IPS-18a (cell line): Measurements from ENCODE around the gene UGT2B15.
"Not testable (repeated sequence)": the region's sequence is repeated elsewhere in the genome, so short reads cannot be mapped to it uniquely, and the experiment has no call there.

Experiments used
- H3K27ac ChIP-seq: one replicate; pipeline ENCODE4 v1.5.1; 2013; ENCODE audit warnings: low read length
- H3K27me3 ChIP-seq: one replicate; pipeline ENCODE4 v1.6.1; 2013; ENCODE audit warnings: mild to moderate bottlenecking, low read length; ENCODE audit not compliant: control insufficient read depth, insufficient read depth
- H3K36me3 ChIP-seq: one replicate; pipeline ENCODE4 v1.6.1; 2013; ENCODE audit warnings: low read depth, low read length; ENCODE audit not compliant: control insufficient read depth
- H3K4me1 ChIP-seq: one replicate; pipeline ENCODE4 v1.6.1; 2013; ENCODE audit warnings: low read depth, low read length; ENCODE audit not compliant: control insufficient read depth
- H3K4me3 ChIP-seq: one replicate; pipeline ENCODE4 v1.5.1; 2013; ENCODE audit warnings: low read length
- H3K9ac ChIP-seq: one replicate; pipeline ENCODE4 v1.6.1; 2013; ENCODE audit warnings: mild to moderate bottlenecking, low read length, moderate library complexity
- H3K9me3 ChIP-seq: one replicate; pipeline ENCODE4 v1.6.1; 2013; ENCODE audit warnings: low read depth, low read length; ENCODE audit not compliant: control insufficient read depth

The UGT2B15 gene

DNA sequence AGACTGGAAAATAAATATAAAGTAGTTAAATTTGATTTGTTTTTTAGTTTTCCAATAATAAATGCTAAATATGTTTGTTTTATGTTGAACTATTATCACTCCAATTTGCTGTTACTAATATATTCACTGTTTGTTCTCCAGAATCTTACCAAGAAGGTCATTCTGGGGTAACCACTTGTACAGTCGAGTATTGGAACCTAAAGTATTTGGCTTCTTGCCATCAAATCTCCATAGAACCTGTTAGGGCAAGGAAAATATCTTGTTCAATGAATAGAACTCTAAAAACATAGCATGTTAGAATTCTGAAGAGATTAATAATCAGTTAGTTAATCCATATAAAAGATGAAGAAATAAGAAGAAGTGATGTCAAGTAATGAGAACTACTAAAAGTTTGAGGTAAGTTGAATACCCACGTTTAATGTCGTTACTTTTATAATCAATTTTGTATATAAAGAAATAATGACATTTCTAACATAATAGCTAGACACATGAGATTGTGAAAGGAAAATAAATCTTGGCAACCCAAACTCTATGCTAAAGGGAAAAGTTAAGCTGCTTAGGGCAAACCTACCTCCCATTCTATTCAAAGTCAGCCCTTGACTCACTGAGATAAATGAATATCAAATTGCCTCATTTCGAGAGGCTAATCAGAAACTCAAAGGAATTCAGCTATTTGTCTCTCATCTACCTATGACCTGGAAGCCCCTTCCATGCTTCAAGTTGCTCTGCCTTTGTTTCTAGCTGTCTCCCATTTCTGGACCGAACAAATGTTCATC lies 15.3 kb downstream of the UGT2B15 start:
- H3K4me1 ChIP-seq: no peaks in the 10 kb centered on the region
- no peak overlapping the region for H3K9ac ChIP-seq
- no peaks in the 10 kb centered on the region for H3K27me3 ChIP-seq
- H3K4me3 ChIP-seq: no peak overlapping the region
- no peaks in the 10 kb centered on the region for H3K9me3 ChIP-seq
- no peaks in the 10 kb centered on the region for H3K36me3 ChIP-seq
- H3K27ac ChIP-seq: no peak overlapping the region

DNA sequence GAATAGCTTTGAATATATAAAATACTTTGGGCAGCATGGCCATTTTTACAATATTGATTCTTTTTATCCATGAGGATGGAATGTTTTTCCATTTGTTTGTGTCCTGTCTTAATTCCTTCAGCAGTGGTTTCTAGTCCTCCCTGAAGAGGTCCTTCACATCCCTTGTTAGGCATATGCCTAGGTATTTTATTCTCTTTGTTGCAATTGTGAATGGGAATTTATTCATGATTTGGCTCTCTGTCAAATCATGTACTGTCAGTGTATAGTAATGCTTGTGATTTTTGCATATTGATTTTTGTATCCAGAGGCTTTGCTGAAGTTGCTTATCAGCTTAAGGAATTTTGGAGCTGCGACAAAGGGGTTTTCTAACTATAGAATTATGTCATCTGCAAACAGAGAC lies 18.5 kb downstream of the UGT2B15 start:
- no peaks in the 10 kb centered on the region for H3K9me3 ChIP-seq
- no peak overlapping the region for H3K4me3 ChIP-seq

DNA sequence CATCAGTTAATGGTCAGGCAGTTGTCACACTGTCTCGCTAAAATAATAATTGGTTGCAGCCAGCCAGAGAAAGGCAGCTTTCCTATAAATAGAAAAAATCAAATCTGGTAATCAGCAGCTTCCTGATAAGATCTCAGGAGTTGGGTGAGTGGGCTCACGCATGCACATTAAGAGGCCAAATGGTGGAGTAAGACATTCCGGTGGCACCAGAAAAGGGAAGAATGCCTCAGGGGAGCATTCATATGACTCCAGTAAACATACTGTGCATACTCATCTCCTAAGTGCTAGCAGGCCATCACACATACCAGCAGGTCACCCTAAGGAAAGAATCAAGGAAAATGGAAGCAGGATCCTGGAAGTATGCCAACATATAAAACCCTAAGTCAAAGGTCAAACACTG lies 40.1 kb downstream of the UGT2B15 start:
- Histone ChIP-seq H3K4me3 (no peak overlapping the region), H3K36me3 (no peaks in the 10 kb centered on the region), H3K9ac (no peak overlapping the region), H3K4me1 (no peaks in the 10 kb centered on the region), H3K27ac (no peak overlapping the region), H3K9me3 (no peaks in the 10 kb centered on the region), H3K27me3 (no peaks in the 10 kb centered on the region)

More for the DNA sequence above, 18.5 kb downstream of the UGT2B15 start:
- Histone ChIP-seq H3K36me3 (no peaks in the 10 kb centered on the region), H3K4me1 (no peaks in the 10 kb centered on the region), H3K27ac (no peak overlapping the region), H3K27me3 (no peaks in the 10 kb centered on the region), H3K9ac (no peak overlapping the region)

DNA sequence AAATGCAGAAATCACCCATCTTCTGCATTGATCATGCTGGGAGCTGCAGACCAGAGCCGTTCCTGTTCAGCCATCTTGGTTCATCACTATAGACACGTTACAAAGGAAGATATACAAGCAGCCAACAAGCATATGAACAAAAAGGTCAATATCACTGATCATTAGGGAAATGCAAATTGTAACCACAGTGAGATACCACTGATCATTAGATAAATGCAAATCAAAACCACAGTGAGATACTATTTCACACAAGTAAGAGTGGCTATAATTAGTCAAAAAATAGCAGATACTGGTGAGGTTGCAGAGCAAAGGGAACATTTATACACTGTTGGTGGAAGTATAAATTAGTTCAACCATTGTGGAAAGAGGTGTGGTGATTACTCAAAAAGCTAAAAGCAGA lies 47.7 kb downstream of the UGT2B15 start:
- not testable (repeated sequence) for H3K9ac ChIP-seq, H3K27ac ChIP-seq, H3K36me3 ChIP-seq, H3K9me3 ChIP-seq, H3K4me3 ChIP-seq, H3K4me1 ChIP-seq, H3K27me3 ChIP-seq

DNA sequence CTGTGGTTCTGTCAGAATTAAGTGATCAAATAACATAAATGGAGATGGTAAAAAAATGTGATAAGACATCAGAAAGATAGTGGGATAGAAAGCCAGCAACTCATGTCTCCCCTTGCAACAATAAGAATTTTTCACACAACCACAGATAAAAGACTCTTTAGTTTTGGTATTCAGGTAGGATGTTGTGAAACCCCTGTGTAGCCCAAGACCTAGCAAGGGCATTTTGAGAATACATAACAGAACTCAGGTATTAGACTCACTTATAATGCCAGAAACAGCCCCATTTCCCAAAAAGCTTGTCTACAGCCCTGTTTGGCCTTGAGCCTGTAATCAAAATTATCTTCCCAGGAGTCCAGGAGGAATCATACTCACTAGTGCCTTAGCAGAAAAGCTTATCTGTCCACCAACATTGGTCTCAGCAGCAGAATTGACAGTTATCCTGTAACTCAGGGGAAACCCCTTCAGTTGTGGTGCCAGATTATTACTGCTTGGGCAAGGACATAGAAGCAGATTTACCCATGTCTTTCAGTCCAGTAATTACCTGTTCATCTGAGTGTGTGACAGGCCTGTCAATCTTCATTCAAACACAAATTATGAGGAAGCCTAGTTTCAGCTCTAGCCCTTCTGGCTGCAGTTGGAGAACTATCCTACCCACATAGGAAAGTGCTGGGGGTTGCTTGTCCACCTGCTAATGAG lies 53.3 kb downstream of the UGT2B15 start:
- no peaks in the 10 kb centered on the region for H3K4me1 ChIP-seq
- H3K27ac ChIP-seq: no peak overlapping the region
- no peaks in the 10 kb centered on the region for H3K36me3 ChIP-seq
- no peaks in the 10 kb centered on the region for H3K27me3 ChIP-seq
- no peak overlapping the region for H3K9ac ChIP-seq
- no peak overlapping the region for H3K4me3 ChIP-seq
- no peaks in the 10 kb centered on the region for H3K9me3 ChIP-seq

DNA sequence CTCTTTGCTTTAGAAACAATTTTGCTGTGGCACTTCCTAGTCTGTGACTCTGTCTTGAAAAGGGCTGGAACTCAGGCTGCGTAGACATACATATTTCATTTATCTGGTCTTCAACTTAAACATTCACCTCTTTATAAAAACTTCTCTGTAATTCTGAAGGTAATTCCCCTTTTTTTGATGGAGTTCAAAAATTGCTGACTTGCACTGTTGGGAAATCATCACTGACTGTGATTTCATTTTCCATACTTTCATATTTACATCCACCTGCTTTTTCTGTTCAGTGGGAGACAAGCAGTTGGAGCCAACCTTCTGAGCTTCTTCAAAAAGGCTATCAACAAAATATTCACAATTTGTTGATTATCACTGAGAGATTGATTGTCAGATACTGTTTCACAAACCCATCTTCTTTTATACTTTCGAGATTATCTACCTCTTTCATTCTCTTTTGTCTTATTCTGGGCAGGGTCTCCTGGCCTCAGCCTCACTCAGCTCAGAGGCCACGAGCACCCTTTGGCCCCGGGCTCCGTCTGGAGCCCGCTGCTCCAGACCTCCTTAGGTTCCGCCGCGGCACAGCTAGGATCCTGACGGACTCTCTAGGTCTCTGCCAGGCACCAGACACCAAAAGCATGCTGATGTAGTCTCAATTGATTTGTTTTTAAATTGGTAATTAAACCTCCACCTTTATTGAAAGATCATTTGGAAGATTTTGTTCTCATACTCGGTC lies 54.6 kb downstream of the UGT2B15 start:
- Histone ChIP-seq H3K9ac (no peak overlapping the region), H3K4me3 (no peak overlapping the region), H3K9me3 (no peaks in the 10 kb centered on the region), H3K27ac (no peak overlapping the region), H3K27me3 (no peaks in the 10 kb centered on the region), H3K4me1 (no peaks in the 10 kb centered on the region), H3K36me3 (no peaks in the 10 kb centered on the region)

DNA sequence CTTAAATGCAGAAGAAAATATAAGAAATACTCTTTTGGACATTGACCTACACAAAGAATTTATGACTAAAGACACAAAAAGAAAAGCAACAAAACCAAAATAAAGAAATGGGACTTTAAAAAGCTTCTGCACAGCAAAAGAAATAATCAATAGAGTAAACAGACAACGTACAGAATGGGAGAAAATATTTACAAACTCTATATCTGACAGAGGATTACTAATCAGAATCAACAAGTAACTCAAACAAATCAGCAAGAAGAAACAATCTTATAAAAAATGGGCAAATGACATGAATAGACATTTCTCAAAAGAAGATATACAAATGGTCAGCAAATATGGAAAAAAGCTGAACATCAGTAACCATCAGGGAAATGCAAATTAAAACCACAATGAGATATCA lies 56.7 kb downstream of the UGT2B15 start:
- no peak overlapping the region for H3K4me3 ChIP-seq
- no peak overlapping the region for H3K9ac ChIP-seq
- no peaks in the 10 kb centered on the region for H3K27me3 ChIP-seq
- no peak overlapping the region for H3K27ac ChIP-seq
- H3K4me1 ChIP-seq: no peaks in the 10 kb centered on the region
- no peaks in the 10 kb centered on the region for H3K9me3 ChIP-seq
- H3K36me3 ChIP-seq: no peaks in the 10 kb centered on the region

DNA sequence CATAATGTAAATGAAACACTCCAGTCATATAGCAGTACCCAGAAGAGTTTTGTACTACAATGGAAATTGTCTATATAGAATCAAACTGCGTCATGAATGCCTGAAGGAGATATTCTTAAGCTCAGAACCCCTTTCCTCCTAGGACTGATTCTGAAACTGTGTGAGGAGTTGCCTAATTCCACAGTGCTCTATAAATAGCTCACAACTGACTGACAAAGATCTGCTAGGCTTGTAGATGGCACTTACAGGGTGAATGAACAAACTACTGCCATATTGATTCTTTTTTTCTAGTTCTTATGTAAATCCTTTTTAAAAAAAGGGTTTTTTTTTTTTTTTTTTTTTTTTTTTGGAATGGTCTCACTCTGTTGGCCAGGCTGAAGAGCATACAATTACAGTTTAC lies 64.2 kb downstream of the UGT2B15 start:
- Histone ChIP-seq H3K9ac (no peak overlapping the region), H3K4me1 (no peaks in the 10 kb centered on the region), H3K27me3 (no peaks in the 10 kb centered on the region), H3K9me3 (no peaks in the 10 kb centered on the region), H3K4me3 (no peak overlapping the region), H3K36me3 (no peaks in the 10 kb centered on the region), H3K27ac (no peak overlapping the region)

DNA sequence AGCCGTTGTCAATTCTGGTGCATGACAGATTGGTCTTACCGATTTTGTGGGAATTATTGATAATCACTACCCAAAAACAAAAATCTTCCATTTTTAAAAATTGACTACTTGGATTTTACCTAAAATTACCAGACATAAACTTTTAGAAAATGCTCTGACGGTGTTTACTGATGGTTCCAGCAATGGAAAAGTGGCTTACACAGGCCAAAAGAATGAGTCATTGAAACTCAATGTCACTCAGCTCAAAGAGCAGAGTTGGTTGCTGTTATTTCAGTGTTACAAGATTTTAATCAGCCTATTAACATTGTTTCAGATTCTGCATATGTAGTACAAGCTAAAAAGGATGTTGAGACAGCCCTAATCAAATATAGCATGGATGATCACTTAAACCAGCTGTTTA lies 71.3 kb downstream of the UGT2B15 start:
- H3K4me1 ChIP-seq: no peaks in the 10 kb centered on the region
- no peaks in the 10 kb centered on the region for H3K36me3 ChIP-seq
- no peaks in the 10 kb centered on the region for H3K27me3 ChIP-seq
- H3K4me3 ChIP-seq: no peak overlapping the region
- no peak overlapping the region for H3K27ac ChIP-seq
- no peaks in the 10 kb centered on the region for H3K9me3 ChIP-seq
- H3K9ac ChIP-seq: no peak overlapping the region

DNA sequence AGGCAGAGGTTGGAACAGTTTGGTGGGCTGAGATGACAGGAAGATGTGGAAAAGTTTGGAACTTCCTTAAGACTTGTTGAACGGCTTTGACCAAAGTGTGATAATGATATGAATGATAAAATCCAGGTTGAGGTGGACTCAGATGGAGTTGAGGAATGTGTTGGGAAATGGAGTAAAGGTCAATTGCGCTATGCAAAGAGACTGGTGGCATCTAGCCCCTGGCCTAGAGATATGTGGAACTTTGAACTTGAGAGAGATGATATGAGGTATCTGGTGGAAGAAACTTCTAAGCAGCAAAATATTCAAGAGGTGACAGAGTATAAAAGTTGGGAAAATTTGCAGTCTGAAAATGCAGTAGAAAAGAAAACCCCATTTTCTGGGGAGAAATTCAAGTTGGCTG lies 73.0 kb downstream of the UGT2B15 start:
- H3K36me3 ChIP-seq: no peaks in the 10 kb centered on the region
- H3K9ac ChIP-seq: no peak overlapping the region
- H3K27ac ChIP-seq: no peak overlapping the region
- no peaks in the 10 kb centered on the region for H3K4me1 ChIP-seq
- H3K27me3 ChIP-seq: no peaks in the 10 kb centered on the region
- H3K9me3 ChIP-seq: no peaks in the 10 kb centered on the region
- no peak overlapping the region for H3K4me3 ChIP-seq
